HEK293 (cell line): ENCODE results near the gene IL1RAPL1.

ENCODE experiments used
- CTCF ChIA-PET: fragments of 350-600 bp; formaldehyde crosslinking; extraction: SDS; loops from one replicate; lab custom pipeline; 2021; ENCODE audit warnings: antibody characterized with exemption; lab: Yijun Ruan, JAX
- POLR2A ChIA-PET: fragments of 300-600 bp; formaldehyde crosslinking; extraction: SDS; loops from one replicate; lab custom pipeline; 2020; ENCODE audit warnings: antibody characterized with exemption, inconsistent platforms; lab: Yijun Ruan, JAX
- H3K27ac ChIP-seq: fragments of 200-500 bp; sonication (Bioruptor generic); 2 replicates; pipeline ENCODE4 v1.5.1; 2014; ENCODE audit warnings: low read depth, low read length, control low read depth, inconsistent platforms; ENCODE audit errors: extremely low read depth
- H3K36me3 ChIP-seq, 2 experiments: fragments of 200-500 bp in 1 of 2; sonication (Bioruptor generic) in 1 of 2; 1 replicate in 1 of 2; 2 replicates in 1 of 2; pipeline ENCODE4 v1.5.1; 2014 to 2017; ENCODE audit warnings: inconsistent platforms in 2 of 2, low read length in 2 of 2; ENCODE audit not compliant: control insufficient read depth in 2 of 2, insufficient read depth in 1 of 2
- H3K4me1 ChIP-seq: fragments of 200-500 bp; sonication (Bioruptor generic); 2 replicates; pipeline ENCODE4 v1.5.1; 2014; ENCODE audit warnings: mild to moderate bottlenecking, low read length, inconsistent platforms; ENCODE audit not compliant: control insufficient read depth, insufficient read depth
- H3K4me3 ChIP-seq: 2 replicates; pipeline ENCODE4 v1.5.1; 2011; ENCODE audit warnings: low read depth, mild to moderate bottlenecking, control low read depth, low read length, moderate library complexity
- H3K9me3 ChIP-seq: fragments of 200-500 bp; sonication (Bioruptor generic); 2 replicates; pipeline ENCODE4 v1.5.1; 2014; ENCODE audit warnings: low read depth, low read length, inconsistent platforms; ENCODE audit not compliant: control insufficient read depth, insufficient read depth
- BCL11A ChIP-seq: fragments of 450-650 bp; formaldehyde crosslinking; IDR thresholded peaks from 2 replicates; pipeline ENCODE4 v1.5.1; 2016; ENCODE audit warnings: low read depth, missing biosample characterization, missing genetic modification characterization
- EGR2 ChIP-seq: fragments of 450-650 bp; formaldehyde crosslinking; IDR thresholded peaks from 2 replicates; pipeline ENCODE4 v1.5.1; 2016; ENCODE audit warnings: low read depth, missing biosample characterization, missing genetic modification characterization
- ZFP37 ChIP-seq: fragments of 450-650 bp; formaldehyde crosslinking; IDR thresholded peaks from 2 replicates; pipeline ENCODE4 v1.5.1; 2016; ENCODE audit warnings: missing biosample characterization, missing genetic modification characterization
- ZFP69B ChIP-seq: fragments of 450-650 bp; formaldehyde crosslinking; IDR thresholded peaks from 2 replicates; pipeline ENCODE4 v1.5.1; 2016; ENCODE audit warnings: missing biosample characterization, missing genetic modification characterization
- ZNF223 ChIP-seq: fragments of 450-650 bp; formaldehyde crosslinking; IDR thresholded peaks from 2 replicates; pipeline ENCODE4 v1.5.1; 2016; ENCODE audit warnings: missing biosample characterization, missing genetic modification characterization
- ZNF324 ChIP-seq: fragments of 450-650 bp; formaldehyde crosslinking; IDR thresholded peaks from 2 replicates; pipeline ENCODE4 v1.5.1; 2016; ENCODE audit warnings: missing biosample characterization, missing genetic modification characterization
- ZNF544 ChIP-seq: fragments of 450-650 bp; formaldehyde crosslinking; IDR thresholded peaks from 2 replicates; pipeline ENCODE4 v1.5.0; 2017; ENCODE audit warnings: missing biosample characterization, missing genetic modification characterization
- ZNF560 ChIP-seq: fragments of 450-650 bp; formaldehyde crosslinking; IDR thresholded peaks from 2 replicates; pipeline ENCODE4 v1.5.1; 2017; ENCODE audit warnings: missing biosample characterization, missing genetic modification characterization, borderline replicate concordance
- ZNF585B ChIP-seq: fragments of 450-650 bp; formaldehyde crosslinking; IDR thresholded peaks from 2 replicates; pipeline ENCODE4 v1.5.1; 2016; ENCODE audit warnings: missing biosample characterization, missing genetic modification characterization
- ZNF768 ChIP-seq: fragments of 450-650 bp; formaldehyde crosslinking; IDR thresholded peaks from 2 replicates; pipeline ENCODE4 v1.5.1; 2018; ENCODE audit warnings: missing biosample characterization, mild to moderate bottlenecking, missing genetic modification characterization
- ZNF791 ChIP-seq: fragments of 450-650 bp; formaldehyde crosslinking; IDR thresholded peaks from 2 replicates; pipeline ENCODE4 v1.5.1; 2016; ENCODE audit warnings: missing biosample characterization, missing genetic modification characterization
- ZNF830 ChIP-seq: fragments of 450-650 bp; IDR thresholded peaks from 2 replicates; pipeline ENCODE4 v1.5.0; 2018; ENCODE audit warnings: missing biosample characterization, missing genetic modification characterization, low read depth, mild to moderate bottlenecking, moderate library complexity
- ZNF843 ChIP-seq: fragments of 450-650 bp; formaldehyde crosslinking; IDR thresholded peaks from 2 replicates; pipeline ENCODE4 v1.5.1; 2016; ENCODE audit warnings: missing biosample characterization, missing genetic modification characterization
- ZSCAN30 ChIP-seq: fragments of 450-650 bp; IDR thresholded peaks from 2 replicates; pipeline ENCODE4 v1.5.1; 2018; ENCODE audit warnings: missing biosample characterization, mild to moderate bottlenecking, missing genetic modification characterization, moderate library complexity
- TF ChIP-seq, protein P1 (sequence below): fragments of 450-650 bp; formaldehyde crosslinking; IDR thresholded peaks from 2 replicates; pipeline ENCODE4 v1.5.1; 2016; ENCODE audit warnings: missing biosample characterization, missing genetic modification characterization
- TF ChIP-seq, protein P2 (sequence below): sonication (generic); formaldehyde crosslinking; IDR thresholded peaks from 2 replicates; pipeline ENCODE4 v1.8.1; 2022; ENCODE audit warnings: mild to moderate bottlenecking, moderate library complexity, missing genetic modification reagents
- TF ChIP-seq, protein P3 (sequence below): fragments of 450-650 bp; formaldehyde crosslinking; IDR thresholded peaks from 2 replicates; pipeline ENCODE4; 2016; ENCODE audit warnings: missing biosample characterization, missing genetic modification characterization
- TF ChIP-seq, protein P4 (sequence below): fragments of 450-650 bp; formaldehyde crosslinking; IDR thresholded peaks from 2 replicates; pipeline ENCODE4 v1.5.1; 2016; ENCODE audit warnings: missing biosample characterization, missing genetic modification characterization
- TF ChIP-seq, protein P5 (sequence below): IDR thresholded peaks from 2 replicates; pipeline ENCODE4 v1.6.1; 2011; ENCODE audit warnings: mild to moderate bottlenecking, low read depth, low read length, borderline replicate concordance

IL1RAPL1 gene

DNA sequence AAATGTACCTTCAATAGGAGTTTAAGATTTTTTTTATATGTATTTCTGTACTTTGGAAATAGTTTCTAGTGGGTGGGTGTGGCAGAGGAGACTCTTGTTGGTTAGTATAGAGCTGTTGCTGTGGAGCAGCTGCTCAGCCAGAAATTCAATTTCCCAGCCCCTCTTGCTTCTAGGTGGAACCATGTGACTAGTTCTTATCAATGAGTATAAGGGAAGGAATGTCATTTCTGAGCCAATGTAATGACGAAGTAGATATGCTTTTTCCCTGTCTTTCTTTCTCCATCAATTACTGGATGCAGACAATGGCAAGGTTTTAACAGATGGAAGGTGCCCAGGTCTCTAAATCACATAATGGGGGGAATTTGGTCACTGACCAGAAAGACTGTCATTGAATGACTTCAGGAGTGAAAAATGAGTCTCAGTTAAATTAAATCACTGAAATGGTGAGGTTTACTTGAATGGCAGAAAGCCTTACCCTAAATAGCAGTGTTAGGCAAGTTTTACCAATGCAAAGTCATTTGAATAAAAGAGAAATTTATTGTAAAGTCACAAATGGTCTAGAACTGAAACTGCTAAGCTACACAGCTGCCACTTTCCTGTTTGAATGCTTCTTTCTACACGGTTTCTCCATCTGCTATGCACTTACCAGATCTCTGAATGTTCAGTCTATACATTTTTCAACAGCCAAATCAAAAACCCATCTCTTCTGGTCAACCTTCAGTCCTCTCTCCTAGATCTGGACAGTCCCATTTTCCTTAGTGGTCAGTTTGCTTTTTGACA is 832.7 kb downstream of the IL1RAPL1 start:
- Histone ChIP-seq H3K4me1 (no peaks in the 10 kb centered on the region), H3K27ac (no peak overlapping the region), H3K9me3 (no peaks in the 10 kb centered on the region), H3K36me3 (no peaks in the 10 kb centered on the region), H3K4me3 (no peak overlapping the region)
- no peak for TF ChIP-seq ZNF830 (tag by site-specific recombination)
- no peak for TF ChIP-seq ZNF560
- TF ChIP-seq ZFP69B (tag by site-specific recombination): no peak
- TF ChIP-seq ZNF544: no peak
- TF ChIP-seq ZNF223: no peak
- TF ChIP-seq, protein P1, sequence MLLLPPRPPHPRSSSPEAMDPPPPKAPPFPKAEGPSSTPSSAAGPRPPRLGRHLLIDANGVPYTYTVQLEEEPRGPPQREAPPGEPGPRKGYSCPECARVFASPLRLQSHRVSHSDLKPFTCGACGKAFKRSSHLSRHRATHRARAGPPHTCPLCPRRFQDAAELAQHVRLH (tag by site-specific recombination): no peak
- TF ChIP-seq, protein P2, sequence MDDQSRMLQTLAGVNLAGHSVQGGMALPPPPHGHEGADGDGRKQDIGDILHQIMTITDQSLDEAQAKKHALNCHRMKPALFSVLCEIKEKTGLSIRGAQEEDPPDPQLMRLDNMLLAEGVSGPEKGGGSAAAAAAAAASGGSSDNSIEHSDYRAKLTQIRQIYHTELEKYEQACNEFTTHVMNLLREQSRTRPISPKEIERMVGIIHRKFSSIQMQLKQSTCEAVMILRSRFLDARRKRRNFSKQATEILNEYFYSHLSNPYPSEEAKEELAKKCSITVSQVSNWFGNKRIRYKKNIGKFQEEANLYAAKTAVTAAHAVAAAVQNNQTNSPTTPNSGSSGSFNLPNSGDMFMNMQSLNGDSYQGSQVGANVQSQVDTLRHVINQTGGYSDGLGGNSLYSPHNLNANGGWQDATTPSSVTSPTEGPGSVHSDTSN (CRISPR knock-in tag): no peak
- no peak for TF ChIP-seq ZSCAN30 (tag by site-specific recombination)
- TF ChIP-seq ZNF324: no peak
- ChIA-PET CTCF (no interaction called here), POLR2A (no interaction called here)

DNA sequence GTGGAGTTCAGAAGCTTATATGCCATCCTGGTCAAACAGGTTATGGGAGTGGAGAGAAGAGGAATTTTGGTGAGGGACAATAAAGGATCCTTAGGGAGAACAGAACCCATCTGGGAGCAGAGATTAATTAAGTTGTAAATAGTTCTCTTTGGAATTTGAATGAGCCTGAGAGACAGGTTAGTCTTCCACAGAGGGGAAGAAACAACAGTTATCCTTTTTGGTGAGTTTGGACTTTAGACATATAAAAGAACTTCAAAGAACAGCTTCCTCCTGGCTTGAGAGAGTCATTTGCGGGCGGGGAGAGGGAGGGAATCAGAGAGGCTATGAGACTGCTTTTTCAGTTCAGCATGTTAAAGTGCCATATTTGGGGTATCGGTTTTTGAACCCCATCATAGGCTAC is 834.8 kb downstream of the IL1RAPL1 start:
- no peak overlapping the region for H3K27ac ChIP-seq
- TF ChIP-seq ZFP37 (tag by site-specific recombination) (no peak), BCL11A (tag by site-specific recombination) (no peak), ZNF768 (tag by site-specific recombination) (no peak), EGR2 (no peak), ZNF843 (no peak), ZNF585B (tag by site-specific recombination) (no peak), ZNF791 (tag by site-specific recombination) (no peak)
- TF ChIP-seq, protein P3, sequence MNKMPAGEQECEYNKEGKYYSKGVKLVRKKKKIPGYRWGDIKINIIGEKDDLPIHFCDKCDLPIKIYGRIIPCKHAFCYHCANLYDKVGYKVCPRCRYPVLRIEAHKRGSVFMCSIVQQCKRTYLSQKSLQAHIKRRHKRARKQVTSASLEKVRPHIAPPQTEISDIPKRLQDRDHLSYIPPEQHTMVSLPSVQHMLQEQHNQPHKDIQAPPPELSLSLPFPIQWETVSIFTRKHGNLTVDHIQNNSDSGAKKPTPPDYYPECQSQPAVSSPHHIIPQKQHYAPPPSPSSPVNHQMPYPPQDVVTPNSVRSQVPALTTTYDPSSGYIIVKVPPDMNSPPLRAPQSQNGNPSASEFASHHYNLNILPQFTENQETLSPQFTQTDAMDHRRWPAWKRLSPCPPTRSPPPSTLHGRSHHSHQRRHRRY: no peak
- TF ChIP-seq, protein P4, sequence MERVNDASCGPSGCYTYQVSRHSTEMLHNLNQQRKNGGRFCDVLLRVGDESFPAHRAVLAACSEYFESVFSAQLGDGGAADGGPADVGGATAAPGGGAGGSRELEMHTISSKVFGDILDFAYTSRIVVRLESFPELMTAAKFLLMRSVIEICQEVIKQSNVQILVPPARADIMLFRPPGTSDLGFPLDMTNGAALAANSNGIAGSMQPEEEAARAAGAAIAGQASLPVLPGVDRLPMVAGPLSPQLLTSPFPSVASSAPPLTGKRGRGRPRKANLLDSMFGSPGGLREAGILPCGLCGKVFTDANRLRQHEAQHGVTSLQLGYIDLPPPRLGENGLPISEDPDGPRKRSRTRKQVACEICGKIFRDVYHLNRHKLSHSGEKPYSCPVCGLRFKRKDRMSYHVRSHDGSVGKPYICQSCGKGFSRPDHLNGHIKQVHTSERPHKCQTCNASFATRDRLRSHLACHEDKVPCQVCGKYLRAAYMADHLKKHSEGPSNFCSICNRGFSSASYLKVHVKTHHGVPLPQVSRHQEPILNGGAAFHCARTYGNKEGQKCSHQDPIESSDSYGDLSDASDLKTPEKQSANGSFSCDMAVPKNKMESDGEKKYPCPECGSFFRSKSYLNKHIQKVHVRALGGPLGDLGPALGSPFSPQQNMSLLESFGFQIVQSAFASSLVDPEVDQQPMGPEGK: no peak
- TF ChIP-seq, protein P5, sequence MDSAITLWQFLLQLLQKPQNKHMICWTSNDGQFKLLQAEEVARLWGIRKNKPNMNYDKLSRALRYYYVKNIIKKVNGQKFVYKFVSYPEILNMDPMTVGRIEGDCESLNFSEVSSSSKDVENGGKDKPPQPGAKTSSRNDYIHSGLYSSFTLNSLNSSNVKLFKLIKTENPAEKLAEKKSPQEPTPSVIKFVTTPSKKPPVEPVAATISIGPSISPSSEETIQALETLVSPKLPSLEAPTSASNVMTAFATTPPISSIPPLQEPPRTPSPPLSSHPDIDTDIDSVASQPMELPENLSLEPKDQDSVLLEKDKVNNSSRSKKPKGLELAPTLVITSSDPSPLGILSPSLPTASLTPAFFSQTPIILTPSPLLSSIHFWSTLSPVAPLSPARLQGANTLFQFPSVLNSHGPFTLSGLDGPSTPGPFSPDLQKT: no peak
- TF ChIP-seq, all 188 proteins: peak for 0
- CTCF ChIA-PET: interaction anchor here (0.8 kb wide), 1 partner anchor 1867 kb away, joined by 7 read pairs; no protein-coding TSS in a partner anchor
- no peaks in the 10 kb centered on the region for H3K4me1 ChIP-seq
- POLR2A ChIA-PET: no interaction called here
- no peaks in the 10 kb centered on the region for H3K36me3 ChIP-seq
- H3K9me3 ChIP-seq: no peaks in the 10 kb centered on the region
- H3K4me3 ChIP-seq: no peak overlapping the region
